ENCODE results near the gene LCN10.

DNA sequence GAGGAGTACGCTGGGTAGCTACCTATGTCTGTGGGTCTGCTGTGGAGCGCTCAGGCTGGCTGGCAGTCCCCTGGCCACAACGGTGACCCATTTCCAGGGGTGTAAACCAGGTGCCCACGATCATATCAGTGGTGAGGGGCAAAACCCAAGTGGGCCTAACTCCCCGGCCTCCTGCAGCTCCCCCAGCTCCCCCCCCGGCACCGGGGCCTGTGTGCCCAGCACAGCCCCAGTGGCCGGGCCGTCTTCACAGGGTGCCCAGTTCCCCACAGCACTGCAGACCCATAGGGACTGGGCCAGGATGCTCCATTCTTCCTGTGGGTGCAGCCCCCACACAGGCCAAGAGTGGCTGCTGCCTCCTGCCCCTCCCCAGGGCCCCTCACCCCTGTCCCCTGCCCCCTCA, 16.3 kb upstream of the LCN10 start:
- no peak for TF ChIP-seq CTBP1 (IDR thresholded peaks at IDR 0.05; ENCODE audit: borderline replicate concordance)
- no peak for TF ChIP-seq NFRKB (IDR thresholded peaks at IDR 0.05)
- TF ChIP-seq, protein P1, sequence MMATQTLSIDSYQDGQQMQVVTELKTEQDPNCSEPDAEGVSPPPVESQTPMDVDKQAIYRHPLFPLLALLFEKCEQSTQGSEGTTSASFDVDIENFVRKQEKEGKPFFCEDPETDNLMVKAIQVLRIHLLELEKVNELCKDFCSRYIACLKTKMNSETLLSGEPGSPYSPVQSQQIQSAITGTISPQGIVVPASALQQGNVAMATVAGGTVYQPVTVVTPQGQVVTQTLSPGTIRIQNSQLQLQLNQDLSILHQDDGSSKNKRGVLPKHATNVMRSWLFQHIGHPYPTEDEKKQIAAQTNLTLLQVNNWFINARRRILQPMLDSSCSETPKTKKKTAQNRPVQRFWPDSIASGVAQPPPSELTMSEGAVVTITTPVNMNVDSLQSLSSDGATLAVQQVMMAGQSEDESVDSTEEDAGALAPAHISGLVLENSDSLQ (IDR thresholded peaks at IDR 0.05): no peak
- TF ChIP-seq HDGF (IDR thresholded peaks at IDR 0.05; ENCODE audit: borderline replicate concordance): no peak
- no peak for TF ChIP-seq FOXM1 (IDR thresholded peaks at IDR 0.05; ENCODE audit: borderline replicate concordance)
- no peak for TF ChIP-seq FOXK2 (IDR thresholded peaks at IDR 0.05)
- no peak for TF ChIP-seq ARNT (IDR thresholded peaks at IDR 0.05)
- TF ChIP-seq L3MBTL2 (conservative IDR thresholded peaks at IDR 0.05): no peak
- TF ChIP-seq TARDBP (IDR thresholded peaks at IDR 0.05): no peak

All from HEK293T (cell line).